ENCODE results near the gene STYXL2. TPM values are rescaled to one million over a fixed set of nuclear protein-coding genes. Genes with fewer than 3 reads are reported as not detected.

STYXL2 gene
- total and polyA plus RNA-seq, 9 of the 15 experiments (the other 6 are each of a cell fraction or from before 2014, with no cell fraction given), result not detected

DNA sequence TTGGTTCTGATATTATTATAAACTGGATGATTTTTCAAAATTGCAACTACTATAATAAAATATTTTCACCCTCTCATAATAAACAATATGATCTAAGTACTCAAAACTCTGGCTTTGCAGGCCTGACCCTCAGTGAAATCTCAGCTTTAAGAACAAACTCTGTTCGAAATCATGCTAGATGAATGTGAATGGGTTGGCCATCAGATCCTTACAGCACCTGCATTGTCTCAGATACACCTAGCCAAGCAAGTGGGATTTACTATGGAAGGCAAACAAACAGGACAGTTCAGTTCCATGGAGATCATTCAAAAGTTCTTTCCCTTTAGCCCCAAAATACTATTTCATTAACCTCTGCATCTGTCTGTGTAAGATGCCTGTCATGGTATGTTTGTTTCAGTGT, 44.8 kb downstream of the STYXL2 start (continued):
- TF ChIP-seq, protein P1, sequence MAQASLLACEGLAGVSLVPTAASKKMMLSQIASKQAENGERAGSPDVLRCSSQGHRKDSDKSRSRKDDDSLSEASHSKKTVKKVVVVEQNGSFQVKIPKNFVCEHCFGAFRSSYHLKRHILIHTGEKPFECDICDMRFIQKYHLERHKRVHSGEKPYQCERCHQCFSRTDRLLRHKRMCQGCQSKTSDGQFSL (CRISPR knock-in tag; IDR thresholded peaks at IDR 0.05), result no peak
- TF ChIP-seq, protein P1 (tag; IDR thresholded peaks at IDR 0.05), result no peak
- no peak for TF ChIP-seq ZNF347 (CRISPR knock-in tag; IDR thresholded peaks at IDR 0.05; ENCODE audit: low read depth)
- TF ChIP-seq ZBTB17 (CRISPR knock-in tag; IDR thresholded peaks at IDR 0.05), result no peak
- TF ChIP-seq, protein P2, sequence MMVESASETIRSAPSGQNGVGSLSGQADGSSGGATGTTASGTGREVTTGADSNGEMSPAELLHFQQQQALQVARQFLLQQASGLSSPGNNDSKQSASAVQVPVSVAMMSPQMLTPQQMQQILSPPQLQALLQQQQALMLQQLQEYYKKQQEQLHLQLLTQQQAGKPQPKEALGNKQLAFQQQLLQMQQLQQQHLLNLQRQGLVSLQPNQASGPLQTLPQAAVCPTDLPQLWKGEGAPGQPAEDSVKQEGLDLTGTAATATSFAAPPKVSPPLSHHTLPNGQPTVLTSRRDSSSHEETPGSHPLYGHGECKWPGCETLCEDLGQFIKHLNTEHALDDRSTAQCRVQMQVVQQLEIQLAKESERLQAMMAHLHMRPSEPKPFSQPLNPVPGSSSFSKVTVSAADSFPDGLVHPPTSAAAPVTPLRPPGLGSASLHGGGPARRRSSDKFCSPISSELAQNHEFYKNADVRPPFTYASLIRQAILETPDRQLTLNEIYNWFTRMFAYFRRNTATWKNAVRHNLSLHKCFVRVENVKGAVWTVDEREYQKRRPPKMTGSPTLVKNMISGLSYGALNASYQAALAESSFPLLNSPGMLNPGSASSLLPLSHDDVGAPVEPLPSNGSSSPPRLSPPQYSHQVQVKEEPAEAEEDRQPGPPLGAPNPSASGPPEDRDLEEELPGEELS (CRISPR knock-in tag; IDR thresholded peaks at IDR 0.05; ENCODE audit: borderline replicate concordance), result no peak
- TF ChIP-seq SMAD4 (CRISPR knock-in tag; conservative IDR thresholded peaks at IDR 0.05), result no peak
- TF ChIP-seq BDP1 (IDR thresholded peaks at IDR 0.05; ENCODE audit: insufficient read depth, insufficient read length), result no peak
- no peak for TF ChIP-seq GATAD2B (IDR thresholded peaks at IDR 0.05; ENCODE audit: borderline replicate concordance)

DNA sequence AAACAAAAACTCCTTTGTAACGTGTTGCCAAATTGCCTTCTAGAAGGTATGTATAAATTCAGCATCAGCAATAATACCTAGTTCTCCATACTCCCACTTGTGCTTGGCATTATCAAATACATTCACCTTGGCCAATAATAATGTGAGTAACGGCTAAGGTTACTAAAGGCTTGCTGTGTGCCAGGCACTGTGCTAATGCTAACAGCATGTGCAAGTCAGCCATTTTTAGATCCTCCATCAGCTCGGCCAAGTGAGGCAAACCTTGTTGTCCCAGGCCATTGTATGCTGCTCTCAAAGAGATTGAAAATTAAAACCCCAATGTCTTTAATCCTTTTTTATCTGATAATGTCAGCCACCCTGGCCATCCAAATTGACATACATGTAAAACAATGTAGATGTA, 48.1 kb downstream of the STYXL2 start:
- peaks cover 0 to 8% of the 10 kb centered on the region in 2 experiments; a peak in 3 of 5 replicates for H3K27me3 ChIP-seq (ENCODE audit: control insufficient read depth in 2 of 2, insufficient read depth in 2 of 2, low read length in 2 of 2)
- H3K36me3 ChIP-seq (ENCODE audit: control insufficient read depth, insufficient read depth, low read length), result no peaks in the 10 kb centered on the region
- H3K4me3 ChIP-seq, result no peak overlapping the region
- no peaks in the 10 kb centered on the region for H3K79me2 ChIP-seq (ENCODE audit: control insufficient read depth, insufficient read depth, low read length)
- in situ Hi-C loops (cut with MboI) (no loop called here), intact Hi-C loops (cut with micrococcal nuclease) (no loop called here)
- H3K9me1 ChIP-seq (ENCODE audit: control insufficient read depth, insufficient read depth, low read length), result no peaks in the 10 kb centered on the region
- H3K9ac ChIP-seq (ENCODE audit: insufficient read depth in 1 of 2, low read depth in 2 of 2, low read length in 2 of 2), result no peak overlapping the region
- no peaks in the 10 kb centered on the region for H4K20me1 ChIP-seq (replicated peaks; ENCODE audit: control insufficient read depth, insufficient read depth, low read length)
- ATAC-seq (no peak), DNase-seq (ENCODE audit: extremely low read depth in 1 of 4, low spot score in 3 of 4) (no peak), FAIRE-seq (no peak)
- H3K9me3 ChIP-seq (replicated peaks; ENCODE audit: control insufficient read depth, insufficient read depth, low read depth, low read length), result no peaks in the 10 kb centered on the region
- WGBS (ENCODE audit: insufficient coverage, low coverage, missing lambda C conversion rate), result 1% methylated on average over 3 of the region's 3 CpGs
- no peaks in the 10 kb centered on the region for H3K4me1 ChIP-seq (replicated peaks in 1 of 2; ENCODE audit: control insufficient read depth in 2 of 2, insufficient read depth in 2 of 2, low read length in 2 of 2)
- 0 out of 2 replicates have a peak overlapping the region, but pooled peaks have one; percentile 3 for H2AFZ ChIP-seq (ENCODE audit: low read depth, low read length)
- peak; percentile 26; the same call in 1 of the 2 replicates for TF ChIP-seq MAFG (tag; conservative IDR thresholded peaks at IDR 0.05)
- peak; percentile 67 for TF ChIP-seq ZNF316 (IDR thresholded peaks at IDR 0.05)
- TF ChIP-seq TSC22D4 (tag; IDR thresholded peaks at IDR 0.05), result no peak
- H3K27ac ChIP-seq (ENCODE audit: extremely low read depth, low read depth, low read length), result no peak overlapping the region
- CTCF ChIA-PET (ENCODE audit: low intra/inter-chr PET ratio), result no interaction called here
- H3K4me2 ChIP-seq (ENCODE audit: insufficient read depth, low read length), result no peak overlapping the region
- no TSS peak for BruUV-seq (replicated peaks)
- POLR2A ChIA-PET, result no interaction called here
